C1 segment of cervical spinal cord (tissue), 14 donors: Measurements from ENCODE around the gene GNG3.
"Not testable (repeated sequence)": the region's sequence is repeated elsewhere in the genome, so short reads cannot be mapped to it uniquely, and the experiment has no call there.

ENCODE experiments used
- DNase-seq, 14 donors: peaks; one replicate each; lab custom pipeline; 2025; lab: John Stamatoyannopoulos, UW

Gene GNG3

GRCh38 chr11:62707277-62707861 lies at the start of gene GNG3, which contains the start of gene BSCL2:
Gene GNG3, plus strand, starts transcription at chr11:62707676. Its CDS starts 620 bp downstream, at chr11:62708296.
Gene BSCL2, minus strand, starts transcription at chr11:62707424. Its CDS starts 229 bp downstream, at chr11:62707195.
- peak in 12 of 14 donors; percentile 8 to 99 (median 51) for DNase-seq

- DNase-seq: no peak
These were observed 42.9 kb upstream of the GNG3 start for GRCh38 chr11:62664405-62665074.

DNA sequence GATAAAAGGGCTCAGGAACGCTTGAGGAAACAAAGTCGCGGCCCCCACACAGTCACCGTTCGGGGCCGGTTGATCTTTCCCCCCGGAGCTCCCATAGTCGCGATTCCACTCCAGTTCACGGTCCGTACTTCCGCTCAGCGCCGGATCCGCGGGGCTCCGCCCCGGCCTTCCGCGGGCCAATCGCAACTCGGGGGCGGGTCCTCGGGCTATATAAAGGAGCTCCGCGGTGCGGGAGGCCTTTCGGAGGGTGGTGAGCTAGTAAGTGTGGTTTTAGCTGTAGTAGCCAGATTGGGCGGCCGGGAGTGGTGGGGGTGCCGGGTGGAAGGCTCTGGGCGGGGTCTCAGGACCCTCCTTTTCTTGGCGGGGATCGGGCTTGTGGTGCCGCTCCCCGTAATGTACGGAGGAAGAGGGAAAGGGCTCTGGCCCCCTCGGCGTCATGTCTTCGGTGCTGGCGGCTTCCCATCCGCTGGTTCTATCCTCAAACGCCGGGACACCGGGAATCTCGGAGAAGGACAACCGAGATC lies 42.3 kb upstream of the GNG3 start, which contains the start of the genes C11orf98 and CSKMT:
Gene C11orf98 (minus strand): TSS at position 136 of the 524 bp plus-strand sequence. CDS start 41 bp downstream, at position 95.
Gene CSKMT (plus strand): TSS at position 238 of the 524 bp plus-strand sequence. CDS start 568 bp downstream, outside the sequence.
- peak; percentile 70 to 97 (median 94) for DNase-seq

- DNase-seq: peak in 7 of 14 donors; percentile 43 to 74 (median 62)
These were observed 41.7 kb upstream of the GNG3 start for GRCh38 chr11:62665599-62666258.

DNA sequence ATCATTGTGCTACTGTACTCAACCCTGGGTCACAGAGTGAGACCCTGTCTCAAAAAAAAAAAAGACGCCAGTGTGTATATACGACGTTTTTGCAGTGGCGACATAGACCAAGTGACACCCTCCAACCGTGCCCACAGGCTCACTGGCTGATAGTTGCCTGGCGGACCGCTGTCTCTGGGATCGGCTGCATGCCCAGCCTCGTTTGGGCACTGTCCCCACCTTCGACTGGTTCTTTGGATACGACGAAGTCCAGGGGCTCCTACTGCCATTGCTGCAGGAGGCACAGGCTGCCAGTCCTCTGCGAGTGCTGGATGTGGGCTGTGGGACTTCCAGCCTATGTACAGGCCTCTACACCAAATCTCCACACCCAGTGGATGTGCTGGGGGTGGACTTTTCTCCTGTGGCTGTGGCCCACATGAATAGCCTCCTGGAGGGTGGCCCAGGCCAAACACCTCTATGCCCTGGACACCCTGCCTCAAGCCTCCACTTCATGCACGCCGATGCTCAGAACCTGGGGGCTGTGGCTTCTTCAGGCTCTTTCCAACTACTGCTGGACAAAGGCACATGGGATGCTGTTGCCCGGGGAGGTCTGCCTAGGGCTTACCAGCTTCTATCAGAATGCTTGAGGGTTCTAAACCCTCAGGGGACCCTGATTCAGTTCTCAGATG lies 41.1 kb upstream of the GNG3 start:
- DNase-seq: no peak

DNA sequence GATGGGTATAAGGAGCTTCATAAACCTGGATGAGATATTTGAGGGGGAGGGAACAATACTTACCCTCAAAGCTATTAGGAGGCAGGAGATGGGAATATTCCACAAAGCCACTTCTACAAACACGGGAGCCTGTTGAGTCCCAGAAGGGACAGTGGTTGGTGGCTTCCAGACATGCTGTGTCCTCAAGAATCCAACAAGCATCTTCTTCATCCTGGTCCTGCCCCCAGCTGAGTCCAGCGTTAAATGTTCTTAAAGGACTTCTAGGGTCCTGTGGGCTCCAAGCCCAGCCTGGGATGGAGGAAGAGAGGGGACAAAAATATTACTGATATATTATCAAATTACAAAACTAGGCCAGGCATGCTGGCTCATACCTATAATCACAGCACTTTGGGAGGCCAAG lies 40.0 kb upstream of the GNG3 start:
- DNase-seq: no peak

DNA sequence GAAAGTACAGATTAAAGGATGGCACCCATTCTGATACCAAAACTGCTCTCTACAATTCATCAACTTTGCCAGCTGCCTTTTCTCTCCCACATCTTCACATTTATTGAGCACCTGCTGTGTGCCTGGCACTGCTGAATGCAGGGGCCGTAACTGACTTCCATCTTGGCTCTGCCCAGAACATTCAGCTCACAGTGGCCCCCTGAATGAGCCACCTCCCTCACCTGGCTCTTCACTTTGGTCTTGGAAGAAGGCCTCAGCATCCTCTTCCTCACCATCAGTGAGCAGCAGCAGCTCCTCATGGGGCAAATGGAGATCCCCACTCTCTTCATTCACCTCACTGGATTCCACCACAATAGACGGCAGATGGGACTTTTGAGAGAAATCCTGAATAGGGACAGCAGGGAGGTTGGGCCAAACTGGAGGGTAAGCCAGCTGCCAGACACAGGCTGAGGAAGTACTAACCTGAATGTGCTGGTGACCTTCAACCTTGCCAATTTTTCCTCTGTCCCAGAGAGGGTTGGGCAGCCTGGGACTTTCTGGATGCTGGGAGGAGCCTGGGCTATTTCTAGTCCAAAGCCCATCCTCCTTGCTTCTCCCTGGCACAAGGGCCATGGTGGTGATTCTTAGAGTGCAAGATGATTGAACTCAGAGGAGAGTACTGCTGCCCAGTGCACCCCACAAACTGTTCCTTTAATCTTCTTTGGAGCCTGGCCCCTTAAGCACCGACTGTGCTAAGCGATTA lies 37.9 kb upstream of the GNG3 start:
- DNase-seq: no peak

DNA sequence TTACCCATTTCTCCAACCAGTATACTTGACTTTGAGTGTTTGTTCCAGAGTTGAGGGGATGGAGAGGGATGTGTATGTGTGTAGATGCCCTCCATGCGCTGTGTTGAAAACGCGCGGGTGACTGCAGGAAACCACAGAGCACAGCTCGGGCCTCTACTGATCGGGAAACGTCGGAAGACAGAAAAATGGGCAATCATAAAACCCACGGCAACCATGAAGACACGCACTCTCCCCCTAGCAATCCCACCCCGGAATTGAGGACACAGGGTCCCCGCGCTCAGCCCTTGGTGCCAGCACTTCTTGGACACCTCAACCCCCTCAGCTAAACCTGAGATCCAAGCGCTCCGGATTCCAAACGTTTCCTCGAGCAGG lies 36.3 kb upstream of the GNG3 start:
- DNase-seq: no peak

DNA sequence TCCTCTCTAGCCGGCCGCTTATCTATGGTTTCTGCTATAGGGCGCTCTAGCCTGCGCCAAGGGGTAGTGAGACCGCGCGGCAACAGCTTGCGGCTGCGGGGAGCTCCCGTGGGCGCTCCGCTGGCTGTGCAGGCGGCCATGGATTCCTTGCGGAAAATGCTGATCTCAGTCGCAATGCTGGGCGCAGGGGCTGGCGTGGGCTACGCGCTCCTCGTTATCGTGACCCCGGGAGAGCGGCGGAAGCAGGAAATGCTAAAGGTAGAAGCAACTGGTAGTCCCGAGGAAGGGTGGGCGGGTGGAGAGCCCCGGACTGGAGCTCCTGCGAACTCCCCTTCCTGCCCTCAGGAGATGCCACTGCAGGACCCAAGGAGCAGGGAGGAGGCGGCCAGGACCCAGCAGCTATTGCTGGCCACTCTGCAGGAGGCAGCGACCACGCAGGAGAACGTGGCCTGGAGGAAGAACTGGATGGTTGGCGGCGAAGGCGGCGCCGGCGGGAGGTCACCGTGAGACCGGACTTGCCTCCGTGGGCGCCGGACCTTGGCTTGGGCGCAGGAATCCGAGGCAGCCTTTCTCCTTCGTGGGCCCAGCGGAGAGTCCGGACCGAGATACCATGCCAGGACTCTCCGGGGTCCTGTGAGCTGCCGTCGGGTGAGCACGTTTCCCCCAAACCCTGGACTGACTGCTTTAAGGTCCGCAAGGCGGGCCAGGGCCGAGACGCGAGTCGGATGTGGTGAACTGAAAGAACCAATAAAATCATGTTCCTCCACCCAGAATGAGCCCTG lies 35.7 kb upstream of the GNG3 start, which contains the start of the genes LBHD1 and UQCC3:
Gene LBHD1 (minus strand): TSS at position 660 of the 782 bp plus-strand sequence. CDS start 2,236 bp downstream, outside the sequence.
Gene UQCC3 (plus strand): TSS at position 66 of the 782 bp plus-strand sequence. CDS start 73 bp downstream, at position 139.
- peak in 13 of 14 donors; percentile 53 to 91 (median 74) for DNase-seq

DNA sequence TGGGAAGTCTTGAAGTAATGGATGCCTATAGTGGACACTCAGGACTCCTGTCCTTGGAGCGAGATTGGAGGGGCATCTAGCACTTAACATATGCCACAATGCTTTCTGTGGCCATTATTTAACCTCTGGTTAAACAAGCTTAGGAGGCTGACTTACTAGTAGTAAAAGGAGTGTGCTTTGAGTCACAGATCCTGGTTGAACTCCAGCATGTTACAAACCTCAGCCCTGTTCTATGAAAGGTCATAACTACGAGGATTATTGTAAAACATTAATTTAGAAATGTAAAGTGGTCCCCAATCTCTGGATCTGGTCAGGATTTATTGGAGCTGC lies 34.3 kb upstream of the GNG3 start:
- DNase-seq: no peak

- DNase-seq: not testable (repeated sequence)
These were observed 32.1 kb upstream of the GNG3 start for GRCh38 chr11:62675415-62675814.

DNA sequence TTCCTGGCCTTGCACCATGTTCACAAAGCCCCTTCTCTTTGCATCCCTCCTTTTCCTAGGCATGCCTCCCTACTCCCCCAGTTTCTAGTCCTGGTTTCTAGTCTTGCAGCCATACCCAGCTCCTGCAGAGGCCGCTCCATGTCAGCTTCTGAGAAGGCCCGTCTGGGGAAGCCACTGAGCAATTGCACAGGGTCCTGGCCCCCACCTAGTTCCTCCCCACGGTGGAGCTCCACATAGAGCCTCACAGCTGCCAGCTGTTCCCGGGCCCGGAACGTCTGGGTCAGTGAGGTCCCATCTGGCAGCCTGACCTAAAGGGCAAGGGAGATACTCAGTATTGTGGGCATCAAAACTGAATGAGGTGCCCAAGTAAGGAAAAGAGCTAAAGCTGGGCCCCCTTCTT lies 30.8 kb upstream of the GNG3 start:
- DNase-seq: no peak

DNA sequence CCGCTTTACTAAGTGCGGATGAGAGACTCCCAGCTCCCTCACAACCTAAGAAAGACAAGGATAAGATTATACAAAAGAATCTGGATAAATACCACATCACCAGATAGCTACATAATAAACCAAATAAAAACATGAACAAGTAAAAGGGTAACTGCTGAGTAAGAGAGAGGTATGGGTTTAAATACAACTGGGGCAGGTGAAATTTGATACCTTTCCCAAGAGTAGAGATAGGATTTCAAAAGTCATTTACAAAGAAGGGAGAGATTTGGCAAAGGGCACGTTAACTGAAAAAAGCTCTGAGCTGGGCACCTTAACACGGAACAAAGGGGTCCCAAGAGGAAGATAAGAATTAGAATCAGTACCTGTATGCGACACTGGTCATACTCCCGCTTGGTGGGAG lies 30.3 kb upstream of the GNG3 start:
- DNase-seq: no peak

GRCh38 chr11:62677714-62678113 lies 29.8 kb upstream of the GNG3 start:
- DNase-seq: no peak

DNA sequence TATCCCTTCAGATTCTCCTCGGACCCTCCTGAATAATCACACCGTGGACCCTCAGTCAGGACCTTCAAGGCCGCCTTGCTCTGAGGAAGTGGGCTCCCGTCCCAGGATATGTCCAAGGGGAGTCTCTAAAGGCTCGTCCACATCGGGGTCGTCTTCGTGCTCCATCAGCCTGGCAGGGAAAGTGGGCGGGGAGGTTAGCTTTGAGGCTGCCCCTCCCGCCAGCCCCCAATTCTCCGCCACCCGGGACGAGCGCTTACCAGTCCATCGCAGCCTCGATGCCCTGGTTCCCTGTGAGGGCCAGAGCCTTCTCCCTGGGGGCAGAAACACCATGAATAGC lies 29.1 kb upstream of the GNG3 start:
- DNase-seq: peak in 1 of 14 donors; percentile 31

- DNase-seq: peak; percentile 68 to 91 (median 84)
These were observed 28.4 kb upstream of the GNG3 start, which contains the start of gene UBXN1 for GRCh38 chr11:62678770-62679696. Gene UBXN1, minus strand, starts transcription at chr11:62679073. Its CDS starts 150 bp downstream, at chr11:62678923.

DNA sequence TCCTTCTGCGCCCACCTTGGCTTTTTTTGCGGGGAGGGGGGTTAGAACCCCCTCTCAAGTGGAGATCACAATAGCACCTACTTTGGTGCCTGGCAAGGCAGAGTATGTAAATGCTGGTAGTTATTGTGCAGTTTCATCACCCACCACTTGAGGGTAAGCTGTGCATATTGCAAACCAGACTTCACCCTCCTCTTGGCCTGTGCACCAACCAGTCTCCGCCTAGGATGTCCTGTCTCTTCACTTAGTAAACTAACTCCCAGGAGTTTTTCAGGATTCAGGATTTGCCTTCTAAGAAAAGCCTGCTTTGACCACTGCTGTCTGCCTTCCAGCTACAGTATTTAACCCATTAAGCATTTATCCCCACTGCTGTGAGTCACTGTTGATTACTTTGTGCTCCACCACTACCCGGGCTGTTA lies 26.6 kb upstream of the GNG3 start:
- DNase-seq: no peak

DNA sequence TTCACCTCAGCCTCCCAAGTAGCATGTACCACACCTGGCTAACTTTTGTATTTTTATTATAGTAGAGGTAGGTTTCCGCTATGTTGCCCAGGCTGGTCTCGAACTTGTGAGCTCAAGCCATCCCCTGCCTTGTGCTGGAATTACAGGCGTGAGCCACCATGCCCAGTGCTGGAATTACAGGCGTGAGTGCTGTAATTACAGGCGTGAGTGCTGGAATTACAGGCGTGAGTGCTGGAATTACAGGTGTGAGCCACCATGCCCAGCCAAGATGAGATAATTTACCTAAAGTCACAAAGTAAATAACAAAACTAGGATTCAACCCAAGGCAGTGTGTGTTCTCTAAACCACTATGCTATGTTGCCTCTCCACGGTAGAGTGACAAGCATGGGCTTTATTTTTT lies 25.0 kb upstream of the GNG3 start:
- DNase-seq: no peak
